ACHN (cell line): ENCODE data around the gene APC.
A peak's percentile ranks its signal among the peaks of the same experiment; 100 is the strongest.
"Not testable (repeated sequence)": the region's sequence is repeated elsewhere in the genome, so short reads cannot be mapped to it uniquely, and the experiment has no call there.

Source experiments
- DNase-seq: peaks from one replicate; pipeline ENCODE4 v3.0.0-alpha.2; 2015
- in situ Hi-C: cut with HindIII; loops from 2 replicates; pipeline ENCODE4 v1.10.0; 2017; ENCODE audit warnings: low sequenced_read_pairs, low pct_ligation_motif_present, low pct_unique_long_range_greater_than_20kb

The APC gene

GRCh38 chr5:112876362-112876761 lies 138.7 kb downstream of the APC start:
- DNase-seq = no peak
- in situ Hi-C loops = no loop called here

- DNase-seq = no peak
- in situ Hi-C loops = no loop called here
These were observed 140.4 kb downstream of the APC start for GRCh38 chr5:112878101-112878500.

- DNase-seq = peak; percentile 33
- in situ Hi-C loops = no loop called here
These were observed 141.1 kb downstream of the APC start for GRCh38 chr5:112878760-112879159.

GRCh38 chr5:112880219-112880964 lies 142.7 kb downstream of the APC start:
- in situ Hi-C loops = no loop called here
- no peak for DNase-seq

- no peak for DNase-seq
- in situ Hi-C loops = no loop called here
These were observed 145.5 kb downstream of the APC start for GRCh38 chr5:112883192-112883591.

- in situ Hi-C loops = no loop called here
- no peak for DNase-seq
These were observed 147.3 kb downstream of the APC start for GRCh38 chr5:112885001-112885400.

- no peak for DNase-seq
- in situ Hi-C loops = no loop called here
These were observed 149.3 kb downstream of the APC start for GRCh38 chr5:112886975-112887374.

GRCh38 chr5:112892066-112892465 lies 154.4 kb downstream of the APC start:
- DNase-seq, in situ Hi-C loops: not testable (repeated sequence)

GRCh38 chr5:112892776-112893175 lies 155.1 kb downstream of the APC start:
- DNase-seq = no peak
- in situ Hi-C loops = no loop called here

GRCh38 chr5:112895682-112896081 lies 158.0 kb downstream of the APC start:
- no peak for DNase-seq
- in situ Hi-C loops = no loop called here
